Right lobe of liver (tissue), 6 donors: ENCODE measurements around the gene UTRN. TPM values are rescaled to one million over a fixed set of nuclear protein-coding genes. Genes with fewer than 3 reads are reported as not detected.

Source experiments
- ATAC-seq, 4 donors: fragments of 200-7000 bp; cut with Tn5 transposase; one replicate each; pipeline ENCODE4 v1.9.1; 2020; ENCODE audit warnings: mild to moderate bottlenecking in 4 of 4, moderate library complexity in 4 of 4
- DNase-seq, 3 donors: peaks; one replicate each; pipeline ENCODE4 v3.0.0-alpha.2; 2020
- H3K27ac ChIP-seq, 3 donors: fragments of 200-600 bp; one replicate each; pipeline ENCODE4 v1.8.0; 2022
- H3K27me3 ChIP-seq, 2 donors: fragments of 200-600 bp; one replicate each; pipeline ENCODE4 v1.8.0; 2022
- H3K36me3 ChIP-seq, 4 donors: fragments of 200-600 bp; sonication (generic) in 1 of 4; one replicate each; pipeline versions ENCODE4 v1.5.1 to v1.8.0; 2017 to 2022; ENCODE audit warnings: control low read depth in 1 of 4
- H3K4me1 ChIP-seq, 4 donors: fragments of 200-600 bp; sonication (generic) in 1 of 4; one replicate each; pipeline versions ENCODE4 v1.5.1 to v1.8.0; 2017 to 2022; ENCODE audit warnings: control low read depth in 1 of 4
- H3K4me3 ChIP-seq, 3 donors: fragments of 200-600 bp; one replicate each; pipeline ENCODE4 v1.8.0; 2022
- H3K9me3 ChIP-seq, 4 donors: fragments of 200-600 bp; sonication (generic) in 1 of 4; one replicate each; pipeline versions ENCODE4 v1.5.1 to v1.8.0; 2017 to 2022; ENCODE audit warnings: control low read depth in 1 of 4
- POLR2A ChIP-seq: fragments of 450-650 bp; IDR thresholded peaks from one replicate; pipeline ENCODE4 v1.6.1; 2017; ENCODE audit warnings: antibody characterized with exemption, mild to moderate bottlenecking
- WGBS: methylation state at CpG from one replicate; pipeline ENCODE4 v1.1.6; 2018; ENCODE audit warnings: low coverage, low lambda C conversion rate; ENCODE audit not compliant: insufficient coverage; ENCODE audit errors: missing lambda C conversion rate; 5-methylcytosine and 5-hydroxymethylcytosine counted together
- intact Hi-C, 2 donors: fragments of 100-400 bp; cut with DNase I; formaldehyde crosslinking; loops; one replicate each; pipeline versions ENCODE4 v1.11.2 to v1.14.1; 2022
- total RNA-seq, 6 experiments: library from RNA; depleted of rRNA in 2 of 6; stranded (reverse); fragments of >200 nt in 2 of 6; fragmentation: NEBNext Ultra II Directional in 3 of 6; extraction: Animal tissue kit (Norgen Biotek cat#: 25700) in 3 of 6; gene quantifications; one replicate each; pipeline versions ENCODE4 v1.1.0 to v1.2.4, GENCODE V29; 2016 to 2023
- TF ChIP-seq, protein P1 (sequence below), 4 donors: fragments of 200-600 bp in 3 of 4; fragments of 450-650 bp in 1 of 4; IDR thresholded peaks; one replicate each; pipeline versions ENCODE4 v1.5.1 to v1.8.0; 2016 to 2022; ENCODE audit warnings: antibody characterized with exemption in 4 of 4, mild to moderate bottlenecking in 2 of 4
- donor health status: DM: no; HTN: yes; CAD: no.
- donor health status: DM: no; HTN: no; CAD: no.
- donor health status: DM: no; HTN: no; CAD: no.
- donor health status: DM: no; HTN: yes; CAD: no.
- donor health status: DM: no; HTN: yes; CAD: no.

UTRN gene
- total RNA-seq, 6 experiments from 2014 or later, result 27.7 to 66.5 (median 40.8) TPM

- Histone ChIP-seq H3K9me3 (no peaks in the 10 kb centered on the region), H3K27me3 (no peaks in the 10 kb centered on the region), H3K27ac (peak overlapping the region; percentile 92 to 96 (median 96)), H3K36me3 (no peaks in the 10 kb centered on the region), H3K4me3 (peak overlapping the region; percentile 80 to 94 (median 89)), H3K4me1 (peaks cover 0 to 17% (median 5%) of the 10 kb centered on the region in 4 donors)
- ATAC-seq (no peak), DNase-seq (no peak)
- intact Hi-C loops, result no loop called here
- TF ChIP-seq, protein P1, sequence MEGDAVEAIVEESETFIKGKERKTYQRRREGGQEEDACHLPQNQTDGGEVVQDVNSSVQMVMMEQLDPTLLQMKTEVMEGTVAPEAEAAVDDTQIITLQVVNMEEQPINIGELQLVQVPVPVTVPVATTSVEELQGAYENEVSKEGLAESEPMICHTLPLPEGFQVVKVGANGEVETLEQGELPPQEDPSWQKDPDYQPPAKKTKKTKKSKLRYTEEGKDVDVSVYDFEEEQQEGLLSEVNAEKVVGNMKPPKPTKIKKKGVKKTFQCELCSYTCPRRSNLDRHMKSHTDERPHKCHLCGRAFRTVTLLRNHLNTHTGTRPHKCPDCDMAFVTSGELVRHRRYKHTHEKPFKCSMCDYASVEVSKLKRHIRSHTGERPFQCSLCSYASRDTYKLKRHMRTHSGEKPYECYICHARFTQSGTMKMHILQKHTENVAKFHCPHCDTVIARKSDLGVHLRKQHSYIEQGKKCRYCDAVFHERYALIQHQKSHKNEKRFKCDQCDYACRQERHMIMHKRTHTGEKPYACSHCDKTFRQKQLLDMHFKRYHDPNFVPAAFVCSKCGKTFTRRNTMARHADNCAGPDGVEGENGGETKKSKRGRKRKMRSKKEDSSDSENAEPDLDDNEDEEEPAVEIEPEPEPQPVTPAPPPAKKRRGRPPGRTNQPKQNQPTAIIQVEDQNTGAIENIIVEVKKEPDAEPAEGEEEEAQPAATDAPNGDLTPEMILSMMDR (IDR thresholded peaks at IDR 0.05), result no peak
- TF ChIP-seq POLR2A, result no peak
- WGBS, result under 1% methylated on average over 5 of the region's 7 CpGs
These were observed 705 bp upstream of the UTRN start for GRCh38 chr6:144284478-144284782.

- intact Hi-C loops, result no loop called here
- no peaks in the 10 kb centered on the region for H3K36me3 ChIP-seq
- ATAC-seq, result peak in 1 of 4 donors; percentile 35
- no peaks in the 10 kb centered on the region for H3K9me3 ChIP-seq
- 1% methylated on average over 11 of the region's 15 CpGs for WGBS
- peaks cover 0 to 17% (median 5%) of the 10 kb centered on the region in 4 donors for H3K4me1 ChIP-seq
- H3K27ac ChIP-seq, result peak overlapping the region; percentile 92 to 96 (median 96)
- H3K27me3 ChIP-seq, result no peaks in the 10 kb centered on the region
- DNase-seq, result no peak
- TF ChIP-seq POLR2A, result no peak
- TF ChIP-seq, protein P1 (IDR thresholded peaks at IDR 0.05), result no peak
- H3K4me3 ChIP-seq, result peak overlapping the region; percentile 80 to 94 (median 89)
These were observed 338 bp downstream of the UTRN start for GRCh38 chr6:144285548-144285797.

- no peaks in the 10 kb centered on the region for H3K27me3 ChIP-seq
- intact Hi-C loops, result no loop called here
- TF ChIP-seq, protein P1 (IDR thresholded peaks at IDR 0.05), result no peak
- peak; percentile 59 for TF ChIP-seq POLR2A
- peaks cover 0 to 17% (median 5%) of the 10 kb centered on the region in 4 donors for H3K4me1 ChIP-seq
- H3K27ac ChIP-seq, result peak overlapping the region; percentile 92 to 96 (median 96)
- WGBS, result 0% methylated on average over 19 of the region's 51 CpGs
- no peaks in the 10 kb centered on the region for H3K36me3 ChIP-seq
- peak overlapping the region; percentile 80 to 94 (median 89) for H3K4me3 ChIP-seq
- peak; percentile 86 to 92 (median 91) for DNase-seq
- H3K9me3 ChIP-seq, result no peaks in the 10 kb centered on the region
- ATAC-seq, result peak; percentile 69 to 81 (median 73)
These were observed 815 bp downstream of the UTRN start for GRCh38 chr6:144285798-144286502.

GRCh38 chr6:144286503-144287393, 1.6 kb downstream of the UTRN start:
- H3K4me3 ChIP-seq, result peak overlapping the region; percentile 80 to 94 (median 89)
- DNase-seq, result peak; percentile 72 to 86 (median 78)
- peaks cover 0 to 17% (median 5%) of the 10 kb centered on the region in 4 donors for H3K4me1 ChIP-seq
- peaks cover 0 to 1% (median 0%) of the 10 kb centered on the region in 4 donors for H3K36me3 ChIP-seq
- H3K27ac ChIP-seq, result peak overlapping the region; percentile 92 to 96 (median 96)
- TF ChIP-seq POLR2A, result peak; percentile 50
- TF ChIP-seq, protein P1 (IDR thresholded peaks at IDR 0.05), result no peak
- ATAC-seq, result peak; percentile 35 to 68 (median 56)
- WGBS, result 0% methylated on average over 12 of the region's 53 CpGs
- no peaks in the 10 kb centered on the region for H3K27me3 ChIP-seq
- H3K9me3 ChIP-seq, result no peaks in the 10 kb centered on the region
- intact Hi-C loops, result no loop called here
